Mesothelial cell of epicardium (in vitro differentiated cells): ENCODE data around the gene CRLF3. TPM values are rescaled to one million over a fixed set of nuclear protein-coding genes. Genes with fewer than 3 reads are reported as not detected.
"Not testable (repeated sequence)": the region's sequence is repeated elsewhere in the genome, so short reads cannot be mapped to it uniquely, and the experiment has no call there.

Source experiments
- DNase-seq, 2 experiments: peaks; one replicate each; pipeline ENCODE4 v3.0.0; 2021; ENCODE audit warnings: low spot score in 2 of 2; ENCODE audit not compliant: unreplicated experiment in 2 of 2
- H3K27ac Mint-ChIP-seq: 2 replicates; pipeline ENCODE4 v1.8.0; 2021; ENCODE audit warnings: mixed read lengths
- H3K27me3 Mint-ChIP-seq: 2 replicates; pipeline ENCODE4 v1.8.0; 2021; ENCODE audit warnings: low read depth, mixed read lengths
- H3K36me3 Mint-ChIP-seq: 2 replicates; pipeline ENCODE4 v1.8.0; 2021; ENCODE audit warnings: mixed read lengths
- H3K4me1 Mint-ChIP-seq: 2 replicates; pipeline ENCODE4 v1.8.0; 2021; ENCODE audit warnings: mixed read lengths
- H3K4me3 Mint-ChIP-seq: 2 replicates; pipeline ENCODE4 v1.8.0; 2021; ENCODE audit warnings: mild to moderate bottlenecking, moderate library complexity, mixed read lengths
- H3K9me3 Mint-ChIP-seq: 2 replicates; pipeline ENCODE4 v1.8.0; 2021; ENCODE audit warnings: mixed read lengths
- total RNA-seq: library from RNA; stranded (reverse); gene quantifications from 3 replicates; pipeline ENCODE4 v1.2.1, GENCODE V29; 2021
- TF ChIP-seq, protein P1 (sequence below): fragments of 200-600 bp; sonication (generic); IDR thresholded peaks from one replicate; pipeline ENCODE4 v1.5.0; 2021; ENCODE audit warnings: antibody characterized with exemption; ENCODE audit not compliant: unreplicated experiment

CRLF3 gene
- total RNA-seq, 1 donor from 2014 or later, result 7.6 TPM

DNA sequence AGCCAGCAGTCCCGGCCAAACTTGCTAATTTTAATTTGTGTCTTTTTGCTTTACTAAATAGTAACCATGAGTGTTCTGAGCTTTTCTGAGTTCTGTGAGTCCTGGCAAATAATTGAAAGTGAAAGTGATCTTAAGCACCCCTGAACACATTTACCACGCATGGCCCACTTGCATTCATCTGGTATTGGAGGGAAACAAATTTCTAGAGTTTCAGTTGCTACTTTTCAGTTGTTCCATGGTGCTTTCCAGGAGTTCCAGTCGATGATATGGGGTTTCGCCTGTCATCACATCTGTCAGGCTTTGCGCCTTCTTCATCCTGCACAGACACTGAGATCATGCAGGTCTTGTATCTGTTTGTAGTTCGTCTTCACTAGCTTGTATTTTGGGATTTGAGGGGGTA is 44.1 kb downstream of the CRLF3 start:
- Mint-ChIP-seq H3K27me3 (no peaks in the 10 kb centered on the region), H3K27ac (no peak overlapping the region), H3K4me3 (no peak overlapping the region), H3K4me1 (no peaks in the 10 kb centered on the region), H3K9me3 (no peaks in the 10 kb centered on the region), H3K36me3 (peaks cover 18% of the 10 kb centered on the region)
- TF ChIP-seq, protein P1, sequence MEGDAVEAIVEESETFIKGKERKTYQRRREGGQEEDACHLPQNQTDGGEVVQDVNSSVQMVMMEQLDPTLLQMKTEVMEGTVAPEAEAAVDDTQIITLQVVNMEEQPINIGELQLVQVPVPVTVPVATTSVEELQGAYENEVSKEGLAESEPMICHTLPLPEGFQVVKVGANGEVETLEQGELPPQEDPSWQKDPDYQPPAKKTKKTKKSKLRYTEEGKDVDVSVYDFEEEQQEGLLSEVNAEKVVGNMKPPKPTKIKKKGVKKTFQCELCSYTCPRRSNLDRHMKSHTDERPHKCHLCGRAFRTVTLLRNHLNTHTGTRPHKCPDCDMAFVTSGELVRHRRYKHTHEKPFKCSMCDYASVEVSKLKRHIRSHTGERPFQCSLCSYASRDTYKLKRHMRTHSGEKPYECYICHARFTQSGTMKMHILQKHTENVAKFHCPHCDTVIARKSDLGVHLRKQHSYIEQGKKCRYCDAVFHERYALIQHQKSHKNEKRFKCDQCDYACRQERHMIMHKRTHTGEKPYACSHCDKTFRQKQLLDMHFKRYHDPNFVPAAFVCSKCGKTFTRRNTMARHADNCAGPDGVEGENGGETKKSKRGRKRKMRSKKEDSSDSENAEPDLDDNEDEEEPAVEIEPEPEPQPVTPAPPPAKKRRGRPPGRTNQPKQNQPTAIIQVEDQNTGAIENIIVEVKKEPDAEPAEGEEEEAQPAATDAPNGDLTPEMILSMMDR, result no peak
- no peak for DNase-seq

DNA sequence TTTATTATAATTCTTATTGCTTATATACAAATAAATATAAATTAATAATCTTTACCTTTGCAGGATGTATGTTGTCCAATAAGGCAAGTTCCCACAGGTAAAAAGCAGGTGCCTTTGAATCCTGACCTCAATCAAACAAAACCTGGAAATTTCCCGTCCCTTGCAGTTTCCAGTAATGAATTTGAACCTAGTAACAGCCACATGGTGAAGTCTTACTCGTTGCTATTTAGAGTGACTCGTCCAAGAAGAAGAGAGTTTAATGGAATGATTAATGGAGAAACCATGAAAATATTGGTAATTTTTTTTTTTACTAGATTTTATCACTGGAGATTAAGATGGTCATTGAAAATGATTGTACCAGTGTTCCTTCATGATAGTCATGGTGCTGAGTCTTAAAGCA is 55.7 kb downstream of the CRLF3 start:
- not testable (repeated sequence) for H3K4me1 Mint-ChIP-seq, H3K27me3 Mint-ChIP-seq, H3K9me3 Mint-ChIP-seq, H3K27ac Mint-ChIP-seq, DNase-seq, H3K4me3 Mint-ChIP-seq
- peaks cover 12% of the 10 kb centered on the region for H3K36me3 Mint-ChIP-seq

- H3K9me3 Mint-ChIP-seq, H3K4me1 Mint-ChIP-seq, H3K27ac Mint-ChIP-seq, H3K4me3 Mint-ChIP-seq, H3K27me3 Mint-ChIP-seq, DNase-seq: not testable (repeated sequence)
- peaks cover 12% of the 10 kb centered on the region for H3K36me3 Mint-ChIP-seq
Observed at GRCh38 chr17:30767641-30768404, 56.7 kb downstream of the CRLF3 start.

DNA sequence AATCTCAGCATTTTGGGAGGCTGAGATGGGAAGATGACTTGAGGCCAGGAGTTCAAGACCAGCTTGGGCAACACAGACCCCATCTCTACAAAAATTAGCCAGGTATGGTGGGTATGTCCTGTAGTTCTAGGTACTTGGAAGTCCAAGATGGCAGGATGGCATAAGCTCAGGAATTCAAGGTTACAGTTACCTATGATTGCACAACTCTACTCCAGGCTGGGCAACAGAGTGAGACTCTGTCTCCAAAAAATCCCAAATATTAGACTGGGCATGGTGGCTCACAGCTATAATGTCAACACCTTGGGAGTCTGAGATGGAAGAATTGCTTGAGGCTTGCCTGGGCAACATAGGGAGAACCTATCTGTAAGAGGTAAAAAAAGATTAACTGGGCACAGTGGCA is 63.4 kb downstream of the CRLF3 start:
- no peaks in the 10 kb centered on the region for H3K27me3 Mint-ChIP-seq
- peaks cover 14% of the 10 kb centered on the region for H3K36me3 Mint-ChIP-seq
- TF ChIP-seq, protein P1, result no peak
- DNase-seq, result no peak
- no peaks in the 10 kb centered on the region for H3K4me1 Mint-ChIP-seq
- H3K27ac Mint-ChIP-seq, result no peak overlapping the region
- H3K4me3 Mint-ChIP-seq, result no peak overlapping the region
- no peaks in the 10 kb centered on the region for H3K9me3 Mint-ChIP-seq

DNA sequence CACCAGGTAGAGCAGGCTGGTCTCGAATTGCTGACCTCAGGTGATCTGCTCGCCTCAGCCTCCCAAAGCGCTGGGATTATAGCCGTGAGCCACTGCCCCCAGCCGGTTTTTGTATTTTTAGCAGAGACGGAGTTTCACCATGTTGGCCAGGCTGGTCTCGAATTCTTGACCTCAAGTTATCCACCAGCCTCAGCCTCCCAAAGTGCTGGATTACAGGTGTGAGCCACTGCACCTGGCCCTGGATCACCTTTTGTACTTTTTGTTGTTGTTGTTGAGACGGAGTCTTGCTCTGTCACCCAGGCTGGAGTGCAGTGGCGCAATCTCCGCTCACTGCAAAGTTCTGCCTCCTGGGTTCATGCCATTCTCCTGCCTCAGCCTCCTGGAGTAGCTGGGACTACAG is 71.2 kb downstream of the CRLF3 start:
- H3K36me3 Mint-ChIP-seq, result peaks cover 18% of the 10 kb centered on the region
- H3K9me3 Mint-ChIP-seq, H3K4me3 Mint-ChIP-seq, DNase-seq, H3K27ac Mint-ChIP-seq, H3K27me3 Mint-ChIP-seq, H3K4me1 Mint-ChIP-seq: not testable (repeated sequence)

GRCh38 chr17:30750982-30751381 is 73.5 kb downstream of the CRLF3 start:
- not testable (repeated sequence) for DNase-seq, H3K9me3 Mint-ChIP-seq, H3K4me1 Mint-ChIP-seq, H3K4me3 Mint-ChIP-seq, H3K27me3 Mint-ChIP-seq, H3K27ac Mint-ChIP-seq
- peaks cover 29% of the 10 kb centered on the region for H3K36me3 Mint-ChIP-seq

- not testable (repeated sequence) for H3K4me1 Mint-ChIP-seq, DNase-seq, H3K9me3 Mint-ChIP-seq, H3K27me3 Mint-ChIP-seq, H3K27ac Mint-ChIP-seq, H3K4me3 Mint-ChIP-seq
- peaks cover 26% of the 10 kb centered on the region for H3K36me3 Mint-ChIP-seq
Observed at GRCh38 chr17:30747621-30748020, 76.9 kb downstream of the CRLF3 start.

DNA sequence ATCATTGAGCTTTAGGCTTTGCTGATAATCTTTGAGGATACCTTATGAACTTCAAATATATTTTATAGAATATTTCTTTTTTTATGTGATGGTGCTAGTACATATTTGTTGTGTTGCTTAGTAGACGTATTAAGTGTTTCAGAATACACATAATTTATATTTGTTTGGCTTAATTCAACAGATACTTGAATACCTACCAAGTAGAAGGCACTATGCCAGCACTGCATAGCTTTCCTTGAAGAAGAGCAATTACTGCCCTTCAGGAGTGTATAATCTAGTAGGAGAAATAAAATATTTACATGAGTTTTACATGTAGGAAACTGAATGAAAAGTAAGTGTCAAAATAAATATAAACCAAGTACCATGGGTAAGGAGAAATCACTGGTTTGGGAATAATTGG is 81.8 kb downstream of the CRLF3 start:
- DNase-seq, H3K27ac Mint-ChIP-seq, H3K9me3 Mint-ChIP-seq, H3K4me3 Mint-ChIP-seq, H3K27me3 Mint-ChIP-seq, H3K4me1 Mint-ChIP-seq: not testable (repeated sequence)
- peaks cover 21% of the 10 kb centered on the region for H3K36me3 Mint-ChIP-seq

DNA sequence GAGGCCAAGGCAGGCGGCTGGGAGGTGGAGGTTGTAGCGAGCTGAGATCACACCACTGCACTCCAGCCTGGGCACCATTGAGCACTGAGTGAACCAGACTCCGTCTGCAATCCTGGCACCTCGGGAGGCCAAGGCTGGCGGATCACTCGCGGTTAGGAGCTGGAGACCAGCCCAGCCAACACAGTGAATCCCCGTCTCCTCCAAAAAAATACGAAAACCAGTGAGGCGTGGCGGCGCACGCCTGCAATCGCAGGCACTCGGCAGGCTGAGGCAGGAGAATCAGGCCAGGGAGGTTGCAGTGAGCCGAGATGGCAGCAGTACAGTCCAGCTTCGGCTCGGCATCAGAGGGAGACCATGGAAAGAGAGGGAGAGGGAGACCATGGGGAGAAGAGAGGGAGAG is 88.1 kb downstream of the CRLF3 start:
- DNase-seq, result peak in 1 of 2 experiments; percentile 29
- not testable (repeated sequence) for H3K27ac Mint-ChIP-seq, H3K4me3 Mint-ChIP-seq, H3K27me3 Mint-ChIP-seq, H3K9me3 Mint-ChIP-seq
- Mint-ChIP-seq H3K36me3 (peaks cover 18% of the 10 kb centered on the region), H3K4me1 (peaks cover 14% of the 10 kb centered on the region)

- H3K4me1 Mint-ChIP-seq, result peaks cover 14% of the 10 kb centered on the region
- H3K9me3 Mint-ChIP-seq, H3K27me3 Mint-ChIP-seq, H3K4me3 Mint-ChIP-seq, DNase-seq: not testable (repeated sequence)
- H3K36me3 Mint-ChIP-seq, result peaks cover 16% of the 10 kb centered on the region
- peak overlapping the region; percentile 35 for H3K27ac Mint-ChIP-seq
Observed at GRCh38 chr17:30735644-30736043, 88.8 kb downstream of the CRLF3 start.

- not testable (repeated sequence) for H3K4me3 Mint-ChIP-seq, DNase-seq, H3K9me3 Mint-ChIP-seq, H3K27me3 Mint-ChIP-seq
- H3K36me3 Mint-ChIP-seq, result peaks cover 15% of the 10 kb centered on the region
- H3K4me1 Mint-ChIP-seq, result peaks cover 16% of the 10 kb centered on the region
- peak overlapping the region; percentile 39 for H3K27ac Mint-ChIP-seq
Observed at GRCh38 chr17:30735206-30735605, 89.3 kb downstream of the CRLF3 start.

GRCh38 chr17:30734153-30734552 is 90.3 kb downstream of the CRLF3 start:
- peak in 1 of 2 experiments; percentile 11 for DNase-seq
- not testable (repeated sequence) for H3K27me3 Mint-ChIP-seq

More at GRCh38 chr17:30734153-30734552, 90.3 kb downstream of the CRLF3 start:
- H3K9me3 Mint-ChIP-seq, H3K27ac Mint-ChIP-seq, H3K4me3 Mint-ChIP-seq: not testable (repeated sequence)
- H3K4me1 Mint-ChIP-seq, result peaks cover 16% of the 10 kb centered on the region
- H3K36me3 Mint-ChIP-seq, result peaks cover 12% of the 10 kb centered on the region
